GM23338 (cell line): Measurements from ENCODE around the gene ANTXR1. TPM values are rescaled to one million over a fixed set of nuclear protein-coding genes. Genes with fewer than 3 reads are reported as not detected.

Experiments used
- ATAC-seq: fragments of 200-7000 bp; cut with Tn5 transposase; 3 replicates; pipeline ENCODE4 v1.9.1; 2020
- DNase-seq: peaks from one replicate; pipeline ENCODE4 v3.0.0-alpha.2; 2015; ENCODE audit warnings: low spot score
- H2AFZ ChIP-seq: fragments of 200-600 bp; sonication (generic); 2 replicates; pipeline ENCODE4 v1.8.0; 2016; ENCODE audit warnings: antibody characterized with exemption, mild to moderate bottlenecking, moderate library complexity
- H3F3A ChIP-seq: fragments of 200-600 bp; sonication (generic); replicated peaks from 2 replicates; pipeline ENCODE4 v1.8.0; 2017; ENCODE audit warnings: antibody characterized with exemption, mixed run types, low read depth
- H3K27ac ChIP-seq: fragments of 200-600 bp; sonication (generic); 2 replicates; pipeline ENCODE4 v1.6.1; 2016; ENCODE audit warnings: low read depth
- H3K27me3 ChIP-seq: fragments of 200-600 bp; sonication (generic); 2 replicates; pipeline ENCODE4 v1.8.0; 2016; ENCODE audit warnings: mild to moderate bottlenecking, mixed run types, moderate library complexity; ENCODE audit not compliant: insufficient read depth
- H3K36me3 ChIP-seq: fragments of 200-600 bp; sonication (generic); 2 replicates; pipeline ENCODE4 v1.8.0; 2016; ENCODE audit warnings: mild to moderate bottlenecking; ENCODE audit not compliant: insufficient read depth
- H3K4me1 ChIP-seq: fragments of 200-600 bp; sonication (generic); 2 replicates; pipeline ENCODE4 v1.8.0; 2016; ENCODE audit warnings: mild to moderate bottlenecking, moderate library complexity; ENCODE audit not compliant: insufficient read depth
- H3K4me2 ChIP-seq: fragments of 200-600 bp; sonication (generic); 2 replicates; pipeline ENCODE4 v1.7.1; 2017; ENCODE audit warnings: mixed run types
- H3K4me3 ChIP-seq: fragments of 200-600 bp; sonication (generic); 2 replicates; pipeline ENCODE4 v1.6.1; 2016; ENCODE audit warnings: mixed run types
- H3K79me2 ChIP-seq: fragments of 200-600 bp; sonication (generic); replicated peaks from 2 replicates; pipeline ENCODE4 v1.8.0; 2017; ENCODE audit warnings: mild to moderate bottlenecking; ENCODE audit not compliant: insufficient read depth
- H3K9me2 ChIP-seq: fragments of 200-600 bp; sonication (generic); 2 replicates; pipeline ENCODE4 v1.8.0; 2017; ENCODE audit not compliant: insufficient read depth
- H4K20me1 ChIP-seq: fragments of 200-600 bp; sonication (generic); replicated peaks from 2 replicates; pipeline ENCODE4 v1.8.0; 2017; ENCODE audit warnings: mild to moderate bottlenecking; ENCODE audit not compliant: insufficient read depth
- H3K27ac Mint-ChIP-seq: 2 replicates; pipeline ENCODE4 v1.8.0; 2020; ENCODE audit warnings: inconsistent platforms, mild to moderate bottlenecking, moderate library complexity, mixed read lengths
- H3K27me3 Mint-ChIP-seq: 3 replicates; pipeline ENCODE4 v1.8.0; 2022; ENCODE audit warnings: low read depth, mild to moderate bottlenecking, moderate library complexity, mixed read lengths, inconsistent platforms; ENCODE audit not compliant: insufficient read depth, poor library complexity
- H3K36me3 Mint-ChIP-seq: 3 replicates; pipeline ENCODE4 v1.8.0; 2021; ENCODE audit warnings: low read depth, mild to moderate bottlenecking, inconsistent platforms, moderate library complexity, mixed read lengths
- H3K4me1 Mint-ChIP-seq: 3 replicates; pipeline ENCODE4 v1.8.0; 2020; ENCODE audit warnings: mild to moderate bottlenecking, inconsistent platforms, mixed read lengths
- H3K4me3 Mint-ChIP-seq: 3 replicates; pipeline ENCODE4 v1.8.0; 2021; ENCODE audit warnings: moderate library complexity, mild to moderate bottlenecking, inconsistent platforms, mixed read lengths
- H3K9me3 Mint-ChIP-seq: 3 replicates; pipeline ENCODE4 v1.8.0; 2020; ENCODE audit warnings: moderate library complexity, mild to moderate bottlenecking, inconsistent platforms, mixed read lengths
- CREB1 ChIP-seq: fragments of 250-450 bp; sonication (Bioruptor Pico); IDR thresholded peaks from 2 replicates; pipeline ENCODE4 v1.5.0; 2020; ENCODE audit warnings: low read depth, mild to moderate bottlenecking, moderate library complexity
- CTCF ChIP-seq, 2 experiments: fragments of 200-600 bp in 1 of 2; sonication (generic) in 1 of 2; conservative IDR thresholded peaks; 2 replicates each; pipeline versions ENCODE4 v1.5.1 to v1.6.1; 2016 to 2017; ENCODE audit warnings: antibody characterized with exemption in 2 of 2, low read depth in 2 of 2, mild to moderate bottlenecking in 2 of 2, moderate library complexity in 1 of 2
- EZH2 ChIP-seq: fragments of 200-600 bp; sonication (generic); IDR thresholded peaks from one replicate; pipeline ENCODE4 v1.8.0; 2017; ENCODE audit warnings: antibody characterized with exemption, mild to moderate bottlenecking, low read depth; ENCODE audit not compliant: unreplicated experiment
- EZH2phosphoT487 ChIP-seq: fragments of 200-600 bp; sonication (generic); IDR thresholded peaks from one replicate; pipeline ENCODE4 v1.8.1; 2018; ENCODE audit warnings: antibody characterized with exemption; ENCODE audit not compliant: unreplicated experiment
- JUNB ChIP-seq: IDR thresholded peaks from one replicate; pipeline ENCODE4 v1.6.1; 2016; ENCODE audit warnings: antibody characterized with exemption; ENCODE audit not compliant: unreplicated experiment
- NANOG ChIP-seq: IDR thresholded peaks from 2 replicates; pipeline ENCODE4 v1.6.1; 2016; ENCODE audit warnings: antibody characterized with exemption, borderline replicate concordance
- POLR2AphosphoS5 ChIP-seq: IDR thresholded peaks from 2 replicates; pipeline ENCODE4 v1.6.1; 2016; ENCODE audit warnings: antibody characterized with exemption, low read depth
- REST ChIP-seq: IDR thresholded peaks from one replicate; pipeline ENCODE4 v1.6.1; 2018; ENCODE audit warnings: antibody characterized with exemption; ENCODE audit not compliant: unreplicated experiment
- STAT1 ChIP-seq: IDR thresholded peaks from one replicate; pipeline ENCODE4 v1.6.1; 2016; ENCODE audit warnings: antibody characterized with exemption; ENCODE audit not compliant: unreplicated experiment
- ZNF114 ChIP-seq: fragments of 250-450 bp; sonication (Bioruptor Pico); IDR thresholded peaks from 2 replicates; pipeline ENCODE4 v1.5.0; 2020; ENCODE audit warnings: mild to moderate bottlenecking, moderate library complexity
- ZNF331 ChIP-seq: fragments of 250-450 bp; sonication (Bioruptor Pico); IDR thresholded peaks from 2 replicates; pipeline ENCODE4 v1.5.0; 2020; ENCODE audit warnings: low read depth, mild to moderate bottlenecking, moderate library complexity
- ZNF462 ChIP-seq: fragments of 250-450 bp; sonication (Bioruptor Pico); IDR thresholded peaks from 2 replicates; pipeline ENCODE4 v1.5.0; 2020; ENCODE audit warnings: mild to moderate bottlenecking, moderate library complexity
- polyA plus RNA-seq: library from polyadenylated mRNA; unstranded; fragments of >200 nt; fragmentation: Nextera tagmentation; extraction: Ambion mirVana; gene quantifications from 2 replicates; pipeline ENCODE4 v1.2.1, GENCODE V29; 2016
- total RNA-seq: library from RNA; depleted of rRNA; stranded (reverse); fragments of >200 nt; shearing (Covaris generic); gene quantifications from 2 replicates; pipeline ENCODE4 v1.2.3, GENCODE V29; 2014

The ANTXR1 gene
- total and polyA plus RNA-seq, 2 experiments from 2014 or later = 16.1 to 23.1 TPM

- TF ChIP-seq ZNF331 (no peak), JUNB (no peak), ZNF462 (no peak), POLR2AphosphoS5 (no peak)
Observed at GRCh38 chr2:69222953-69223658, 210.1 kb downstream of the ANTXR1 start (continued).

- DNase-seq = no peak
- no peaks in the 10 kb centered on the region for H3K9me3 Mint-ChIP-seq
- H3K4me2 ChIP-seq = no peak overlapping the region
- no peak overlapping the region for H2AFZ ChIP-seq
- H3K27ac Mint-ChIP-seq = no peak overlapping the region
- no peaks in the 10 kb centered on the region for H4K20me1 ChIP-seq
- H3K9me2 ChIP-seq = peaks cover 7% of the 10 kb centered on the region; the same call in 1 of the 2 replicates
- peaks cover 5% of the 10 kb centered on the region for H3K4me1 ChIP-seq
- H3K79me2 ChIP-seq = no peaks in the 10 kb centered on the region
- H3K4me1 Mint-ChIP-seq = peaks cover 7% of the 10 kb centered on the region; the same call in 1 of the 3 replicates
- ATAC-seq = no peak
- no peak overlapping the region for H3K4me3 Mint-ChIP-seq
- peaks cover 3% of the 10 kb centered on the region for H3K27me3 Mint-ChIP-seq
- H3K36me3 Mint-ChIP-seq = 0 out of 3 replicates have a peak, but pooled peaks cover 6% of the 10 kb centered on the region
- no peak overlapping the region for H3K4me3 ChIP-seq
- no peaks in the 10 kb centered on the region for H3K36me3 ChIP-seq
- H3F3A ChIP-seq = no peaks in the 10 kb centered on the region
- no peaks in the 10 kb centered on the region for H3K27me3 ChIP-seq
- H3K27ac ChIP-seq = no peak overlapping the region
- TF ChIP-seq STAT1 (no peak), NANOG (no peak), JUNB (no peak), ZNF331 (no peak), POLR2AphosphoS5 (no peak), REST (no peak), CTCF (conservative IDR thresholded peaks at IDR 0.05; ENCODE audit: low read depth in 2 of 2) (no peak), ZNF114 (CRISPR knock-in tag) (no peak), EZH2 (no peak), EZH2phosphoT487 (no peak), CREB1 (CRISPR knock-in tag) (no peak)
Observed at GRCh38 chr2:69223759-69224511, 211.0 kb downstream of the ANTXR1 start.
